GM13976 (cell line): Measurements from ENCODE around the gene ERC1.

ENCODE experiments used
- DNase-seq: peaks from one replicate; pipeline ENCODE4 v3.0.0; 2012; ENCODE audit warnings: low spot score
- CTCF ChIP-seq: IDR thresholded peaks from 2 replicates; pipeline ENCODE4 v1.5.1; 2012; ENCODE audit warnings: borderline replicate concordance, mild to moderate bottlenecking; ENCODE audit not compliant: insufficient read depth; ENCODE audit errors: extremely low read depth, missing control alignments, control extremely low read depth
- in situ Hi-C: fragments of 300-500 bp; cut with MboI; formaldehyde crosslinking; loops from one replicate; pipeline ENCODE4 v1.12.0; 2022; ENCODE audit warnings: low sequenced_read_pairs, mixed read lengths, inconsistent platforms; ENCODE audit not compliant: unreplicated experiment

ERC1 gene

GRCh38 chr12:1117970-1118563 lies 127.0 kb downstream of the ERC1 start:
- DNase-seq, result peak; percentile 38
- peak; percentile 77 for TF ChIP-seq CTCF
- in situ Hi-C loops, result loop anchor here (5.0 to 25.0 kb wide), 2 partner anchors 459 to 669 kb away; no protein-coding TSS in a partner anchor

- DNase-seq, result no peak
- TF ChIP-seq CTCF, result no peak
- in situ Hi-C loops, result loop anchor here (25.0 kb wide), 1 partner anchor 665 kb away; no protein-coding TSS in a partner anchor
Observed at GRCh38 chr12:1122786-1123185, 131.8 kb downstream of the ERC1 start.

GRCh38 chr12:1126091-1126490 lies 135.1 kb downstream of the ERC1 start:
- DNase-seq, result no peak
- no peak for TF ChIP-seq CTCF
- in situ Hi-C loops, result no loop called here

- TF ChIP-seq CTCF, result no peak
- in situ Hi-C loops, result no loop called here
- DNase-seq, result no peak
Observed at GRCh38 chr12:1127021-1127420, 136.0 kb downstream of the ERC1 start.

- no peak for DNase-seq
- in situ Hi-C loops, result no loop called here
- no peak for TF ChIP-seq CTCF
Observed at GRCh38 chr12:1130164-1130563, 139.1 kb downstream of the ERC1 start.

GRCh38 chr12:1130571-1130970 lies 139.5 kb downstream of the ERC1 start:
- in situ Hi-C loops, result no loop called here
- no peak for DNase-seq

More at GRCh38 chr12:1130571-1130970, 139.5 kb downstream of the ERC1 start:
- no peak for TF ChIP-seq CTCF
